K562 (cell line): ENCODE results near the gene SOX6. TPM values are rescaled to one million over a fixed set of nuclear protein-coding genes. Genes with fewer than 3 reads are reported as not detected.

Experiments
- RERE ChIP-seq: sonication (generic); formaldehyde crosslinking; IDR thresholded peaks from 2 replicates; pipeline ENCODE4 v1.8.0; 2023; ENCODE audit warnings: missing genetic modification reagents, mild to moderate bottlenecking, borderline replicate concordance
- ZNF639 ChIP-seq, 2 experiments: fragments of 200-800 bp in 1 of 2; sonication (Bioruptor generic) in 1 of 2; sonication (generic) in 1 of 2; formaldehyde crosslinking in 1 of 2; IDR thresholded peaks in 1 of 2; conservative IDR thresholded peaks in 1 of 2; 2 replicates each; pipeline versions ENCODE4 v1.5.0 to v1.6.1; 2016 to 2020; ENCODE audit warnings: missing compliant biosample characterization in 1 of 2, missing genetic modification characterization in 1 of 2, missing genetic modification reagents in 1 of 2
- polyA plus RNA-seq, 8 experiments: library from polyadenylated mRNA; depleted of rRNA in 4 of 8; stranded (reverse) in 5 of 8; unstranded in 3 of 8; fragments of >200 nt; fragmentation: Nextera tagmentation in 2 of 8; fragmentation: Illumina TruSeq in 1 of 8; extraction: Ambion mirVana in 2 of 8; extraction: Trizol in 1 of 8; gene quantifications; 2 replicates each; pipeline versions ENCODE4 v1.2.1 to v1.2.3, GENCODE V29; 2011 to 2014; ENCODE audit warnings: inconsistent platforms in 1 of 8, missing spikeins in 1 of 8
- total RNA-seq, 7 experiments: library from RNA; depleted of rRNA in 6 of 7; stranded (reverse); fragments of >200 nt in 6 of 7; fragmentation: Illumina TruSeq in 2 of 7; extraction: Trizol in 2 of 7; gene quantifications; 2 replicates each; pipeline versions ENCODE4 v1.2.1 to v1.2.3, GENCODE V29; 2011 to 2021; ENCODE audit warnings: low replicate concordance in 1 of 7

SOX6 gene
- total and polyA plus RNA-seq, 9 of the 15 experiments (the other 6 are each of a cell fraction or from before 2014, with no cell fraction given), result 0.89 to 8.7 (median 5.7) TPM

GRCh38 chr11:16154715-16155396 is 201.5 kb downstream of the SOX6 start (continued):
- no peak for TF ChIP-seq ZNF639 (CRISPR knock-in tag; conservative IDR thresholded peaks at IDR 0.05 in 1 of 2, IDR thresholded peaks at IDR 0.05 in 1 of 2)
- TF ChIP-seq RERE (CRISPR knock-in tag), result no peak
